AG09319 (cell line): ENCODE measurements around the gene MXRA8.

Experiments used
- DNase-seq: peaks from one replicate; pipeline ENCODE4 v3.0.0-alpha.2; 2010; ENCODE audit warnings: low read depth; ENCODE audit errors: extremely low read depth
- TF ChIP-seq, protein P1 (sequence below): IDR thresholded peaks from 2 replicates; pipeline ENCODE4 v1.5.1; 2011; ENCODE audit warnings: low read depth, mild to moderate bottlenecking, inconsistent platforms, low read length, moderate library complexity

The MXRA8 gene

DNA sequence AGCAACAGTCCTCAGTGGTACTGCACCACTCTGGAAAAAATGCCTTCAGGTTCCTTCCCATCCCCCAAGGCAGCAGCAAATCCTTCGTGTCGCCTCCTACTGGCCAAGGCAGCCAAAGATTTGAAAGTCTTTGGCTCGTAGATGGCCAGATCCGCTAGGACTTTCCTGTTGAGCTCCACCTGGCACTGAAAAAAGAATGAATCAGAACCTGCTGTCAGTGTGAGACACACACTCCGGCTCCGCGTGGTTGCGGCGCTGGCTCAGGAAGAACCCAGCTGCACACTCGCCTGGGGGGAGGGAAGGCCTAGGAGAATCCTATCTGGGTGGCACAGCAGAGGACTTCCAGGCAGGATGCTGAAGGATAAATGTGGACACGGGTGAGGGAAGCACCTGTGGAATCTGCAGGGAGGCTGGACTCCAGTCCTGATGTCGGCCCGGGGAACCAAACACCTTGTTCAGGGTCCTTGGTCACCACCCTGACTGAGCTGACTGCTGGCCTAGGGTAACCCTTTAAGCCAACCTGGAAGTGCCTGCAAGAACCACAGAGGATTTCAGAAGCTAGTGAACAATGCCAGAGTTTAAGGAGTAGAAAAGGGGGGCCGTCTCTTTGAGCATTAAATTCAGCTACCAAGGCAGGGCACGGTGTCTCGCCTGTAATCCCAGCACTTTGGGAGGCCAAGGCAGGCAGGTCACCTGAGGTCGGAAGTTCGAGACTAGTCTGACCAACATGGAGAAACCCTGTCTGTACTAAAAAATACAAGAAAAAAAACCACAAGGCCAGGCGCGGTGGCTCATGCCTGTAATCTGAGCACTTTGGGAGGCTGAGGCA lies 43.9 kb upstream of the MXRA8 start:
- no peak for DNase-seq
- TF ChIP-seq, protein P1, sequence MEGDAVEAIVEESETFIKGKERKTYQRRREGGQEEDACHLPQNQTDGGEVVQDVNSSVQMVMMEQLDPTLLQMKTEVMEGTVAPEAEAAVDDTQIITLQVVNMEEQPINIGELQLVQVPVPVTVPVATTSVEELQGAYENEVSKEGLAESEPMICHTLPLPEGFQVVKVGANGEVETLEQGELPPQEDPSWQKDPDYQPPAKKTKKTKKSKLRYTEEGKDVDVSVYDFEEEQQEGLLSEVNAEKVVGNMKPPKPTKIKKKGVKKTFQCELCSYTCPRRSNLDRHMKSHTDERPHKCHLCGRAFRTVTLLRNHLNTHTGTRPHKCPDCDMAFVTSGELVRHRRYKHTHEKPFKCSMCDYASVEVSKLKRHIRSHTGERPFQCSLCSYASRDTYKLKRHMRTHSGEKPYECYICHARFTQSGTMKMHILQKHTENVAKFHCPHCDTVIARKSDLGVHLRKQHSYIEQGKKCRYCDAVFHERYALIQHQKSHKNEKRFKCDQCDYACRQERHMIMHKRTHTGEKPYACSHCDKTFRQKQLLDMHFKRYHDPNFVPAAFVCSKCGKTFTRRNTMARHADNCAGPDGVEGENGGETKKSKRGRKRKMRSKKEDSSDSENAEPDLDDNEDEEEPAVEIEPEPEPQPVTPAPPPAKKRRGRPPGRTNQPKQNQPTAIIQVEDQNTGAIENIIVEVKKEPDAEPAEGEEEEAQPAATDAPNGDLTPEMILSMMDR: peak; percentile 71

DNA sequence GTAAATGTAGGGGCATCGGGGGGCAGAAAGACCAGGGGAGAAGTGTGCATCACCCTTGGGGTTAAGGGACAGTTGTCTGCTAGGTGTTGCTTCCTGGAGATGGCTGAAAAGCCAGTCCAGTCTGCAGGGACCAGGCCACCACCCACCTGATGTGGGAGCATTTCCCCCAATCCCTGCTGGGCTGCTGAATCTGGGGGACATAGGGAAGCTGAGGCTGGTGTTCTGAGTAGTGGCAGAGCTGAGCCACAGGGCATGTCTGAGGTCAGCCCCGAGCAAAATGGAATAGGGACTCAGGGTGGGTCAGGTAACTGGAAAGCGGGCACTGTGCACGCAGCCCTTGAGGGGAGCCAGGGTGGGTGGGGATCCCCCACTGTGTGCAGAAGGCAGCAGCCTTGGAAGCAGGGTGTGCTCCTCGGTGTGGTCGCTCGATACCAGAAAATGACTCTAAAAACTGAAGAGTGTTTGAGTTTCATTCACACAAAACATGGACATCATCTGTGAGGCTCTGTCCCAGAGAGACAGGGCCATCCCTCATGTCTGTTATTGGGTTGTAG lies 43.2 kb upstream of the MXRA8 start:
- DNase-seq: no peak

DNA sequence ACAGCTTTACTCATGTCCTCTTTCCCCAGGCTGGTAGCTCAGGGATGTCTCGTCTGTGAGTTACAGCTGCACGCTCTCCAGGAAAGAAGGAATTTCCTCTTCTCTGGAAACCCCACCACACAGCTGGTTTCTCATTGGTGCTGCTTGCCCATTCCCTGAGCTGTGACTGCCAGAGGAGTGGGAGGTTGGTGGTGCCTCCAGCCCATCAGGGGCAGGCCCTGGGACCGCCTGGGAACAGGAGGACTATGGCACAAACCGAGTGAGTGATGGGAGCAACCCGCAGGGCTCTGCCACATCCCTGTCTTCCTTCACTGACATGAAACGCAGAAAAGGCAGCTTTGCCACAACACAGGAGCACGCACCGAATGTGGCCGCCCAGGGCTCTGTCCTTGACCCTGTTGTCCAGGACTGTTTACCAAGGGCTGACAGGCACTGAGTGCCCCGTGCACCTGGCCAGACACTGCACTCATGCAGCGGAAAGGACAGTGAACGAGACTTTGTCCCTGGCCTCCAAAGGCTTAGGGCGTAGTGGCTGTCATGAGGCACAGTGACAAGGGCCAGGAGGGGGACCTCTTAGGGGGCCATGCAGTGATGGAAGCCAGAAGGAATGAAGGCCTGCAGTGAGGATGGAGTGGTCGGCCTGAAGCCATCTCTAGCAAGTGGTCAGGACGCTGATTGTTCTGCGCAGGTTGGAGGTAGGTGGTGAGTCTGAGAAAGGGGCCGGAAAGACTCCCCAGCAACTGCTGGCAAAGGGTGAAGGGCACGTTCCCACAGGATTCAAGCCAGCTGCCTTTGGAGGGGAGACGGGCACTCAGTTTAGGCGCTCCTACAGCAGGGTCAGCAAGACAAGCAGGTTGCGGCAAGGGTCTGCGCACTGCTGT lies 42.5 kb upstream of the MXRA8 start:
- no peak for DNase-seq
- TF ChIP-seq, protein P1: no peak

More for the DNA sequence above, 43.2 kb upstream of the MXRA8 start:
- TF ChIP-seq, protein P1: no peak

DNA sequence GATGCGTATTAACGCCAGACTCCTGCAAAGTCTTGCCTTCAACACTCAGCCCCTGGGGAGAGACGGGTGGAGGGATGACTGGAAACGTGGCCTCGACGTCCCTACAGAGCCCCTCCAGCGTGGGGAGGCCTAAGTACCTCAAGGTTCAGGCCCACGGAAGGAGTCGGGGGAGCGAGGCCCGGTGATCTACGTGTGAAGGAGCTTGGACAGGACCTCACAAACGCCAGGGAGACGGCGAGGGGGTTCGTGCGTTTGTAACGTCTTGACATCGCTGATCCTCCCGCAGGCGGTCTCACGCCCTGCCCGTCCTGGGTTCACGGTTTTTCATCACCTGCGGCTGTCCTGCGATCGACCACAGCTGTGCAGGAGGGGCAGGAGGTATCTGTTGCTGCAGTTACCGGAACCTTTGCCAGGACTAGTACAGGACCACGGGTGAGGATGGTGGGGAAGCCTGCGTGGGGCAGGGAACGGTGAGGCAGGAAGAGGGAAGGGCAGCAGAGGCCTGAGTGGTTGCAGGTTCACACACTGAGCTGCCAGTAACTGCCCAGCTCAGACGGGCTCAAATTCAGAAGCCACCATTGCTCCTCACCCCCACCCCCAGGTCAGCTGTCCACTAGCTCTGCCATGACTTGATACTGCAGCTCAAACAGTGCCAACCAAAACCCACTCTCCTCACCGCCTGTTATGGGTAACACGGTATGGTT lies 41.7 kb upstream of the MXRA8 start:
- DNase-seq: no peak
- TF ChIP-seq, protein P1: no peak

DNA sequence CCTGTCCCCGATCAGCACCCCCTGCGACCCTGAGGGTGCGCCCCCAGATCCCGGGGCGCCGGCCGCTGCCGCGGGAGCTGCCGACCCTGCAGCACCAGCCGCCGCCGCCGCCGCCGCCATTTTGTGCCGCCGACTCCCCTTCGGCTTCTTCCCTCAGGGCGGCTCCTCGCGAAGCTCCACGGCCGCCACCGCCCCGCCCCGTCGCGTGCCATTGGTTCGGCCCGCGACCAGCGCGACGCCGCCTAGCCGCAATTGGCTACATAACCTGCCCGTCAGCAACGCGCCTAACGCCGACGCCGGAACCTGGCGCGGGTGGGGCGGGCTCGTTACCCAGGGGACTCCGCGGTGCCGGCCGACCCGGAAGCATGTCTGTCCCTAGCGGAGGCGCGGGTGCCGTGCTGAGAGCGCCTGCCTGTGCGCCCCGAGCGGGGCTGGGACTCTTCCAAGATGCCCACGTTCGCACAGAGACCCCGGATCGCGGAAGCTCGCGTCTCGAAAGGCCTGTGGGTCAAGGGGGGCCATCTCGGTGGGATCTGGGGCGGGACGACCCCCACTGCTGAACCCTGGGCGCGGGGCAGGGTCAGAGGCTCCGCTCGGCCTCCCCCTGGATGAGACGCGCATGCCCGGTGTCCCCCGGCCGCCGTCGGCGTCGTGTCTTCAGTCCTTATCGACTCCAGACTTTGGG lies 41.0 kb upstream of the MXRA8 start, which contains the start of gene CCNL2:
Gene CCNL2, minus strand, starts transcription at position 149 of the 685 bp plus-strand sequence. Its CDS starts 29 bp downstream, at position 120.
- DNase-seq: peak; percentile 98
- TF ChIP-seq, protein P1: peak; percentile 43

DNA sequence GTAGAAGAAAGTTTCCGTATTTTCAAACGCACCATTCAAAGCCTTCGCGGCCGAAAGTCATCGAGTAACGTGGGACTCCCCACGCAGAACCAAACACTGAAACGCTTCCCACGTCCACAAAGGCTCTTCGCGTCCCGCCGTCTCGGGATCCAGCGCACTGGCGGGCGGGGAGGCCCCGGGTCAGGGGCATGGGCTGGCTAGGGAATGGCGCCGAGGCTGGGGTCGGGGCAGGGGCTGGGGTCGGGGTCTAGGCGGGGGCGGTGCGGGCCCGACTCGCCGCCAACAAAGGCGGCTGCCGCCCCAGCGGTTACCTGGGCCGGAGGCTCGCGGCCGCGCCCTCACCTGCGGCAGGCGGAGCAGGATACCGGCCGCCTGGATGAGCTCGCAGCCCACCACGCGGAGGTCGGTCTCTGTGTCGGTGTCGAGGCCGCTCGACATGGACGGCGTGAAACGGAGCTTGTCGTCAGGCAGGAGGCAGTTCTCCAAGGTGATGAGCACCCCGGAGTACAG lies 40.4 kb upstream of the MXRA8 start:
- DNase-seq: no peak
- TF ChIP-seq, protein P1: no peak
